SU-DHL-6 (cell line): Measurements from ENCODE around the gene DOCK1.

Experiments
- EZH2phosphoT487 ChIP-seq: fragments of 200-600 bp; sonication (generic), shearing (Covaris generic); conservative IDR thresholded peaks from 2 replicates; pipeline ENCODE4 v1.6.1; 2018; ENCODE audit warnings: mild to moderate bottlenecking, antibody characterized with exemption, low read length, moderate library complexity, mixed read lengths
- TF ChIP-seq, protein P1 (sequence below): fragments of 200-600 bp; sonication (generic); IDR thresholded peaks from one replicate; pipeline ENCODE4 v1.5.1; 2017; ENCODE audit warnings: antibody characterized with exemption, mild to moderate bottlenecking, low read length, moderate library complexity; ENCODE audit not compliant: insufficient read depth, poor library complexity, severe bottlenecking

DNA sequence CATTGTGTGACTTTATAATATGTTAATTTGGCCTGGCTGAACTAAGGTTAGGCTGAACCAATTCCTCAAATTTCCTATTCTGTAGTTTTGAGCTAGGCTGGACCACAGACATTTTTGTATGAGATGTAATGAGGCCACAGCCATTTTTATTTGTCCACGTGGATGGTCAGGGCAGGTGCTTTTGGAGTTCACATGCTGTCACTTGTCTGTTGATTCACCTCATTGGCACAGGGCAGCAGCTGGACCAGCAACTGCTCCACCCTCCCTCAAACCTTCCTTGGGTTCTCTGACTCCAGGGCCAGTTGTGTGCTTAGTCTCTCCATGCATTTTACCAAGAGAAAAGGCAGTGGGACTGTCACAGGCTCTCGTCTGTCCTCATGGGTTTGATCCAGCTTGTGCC lies 567.7 kb downstream of the DOCK1 start:
- TF ChIP-seq, protein P1, sequence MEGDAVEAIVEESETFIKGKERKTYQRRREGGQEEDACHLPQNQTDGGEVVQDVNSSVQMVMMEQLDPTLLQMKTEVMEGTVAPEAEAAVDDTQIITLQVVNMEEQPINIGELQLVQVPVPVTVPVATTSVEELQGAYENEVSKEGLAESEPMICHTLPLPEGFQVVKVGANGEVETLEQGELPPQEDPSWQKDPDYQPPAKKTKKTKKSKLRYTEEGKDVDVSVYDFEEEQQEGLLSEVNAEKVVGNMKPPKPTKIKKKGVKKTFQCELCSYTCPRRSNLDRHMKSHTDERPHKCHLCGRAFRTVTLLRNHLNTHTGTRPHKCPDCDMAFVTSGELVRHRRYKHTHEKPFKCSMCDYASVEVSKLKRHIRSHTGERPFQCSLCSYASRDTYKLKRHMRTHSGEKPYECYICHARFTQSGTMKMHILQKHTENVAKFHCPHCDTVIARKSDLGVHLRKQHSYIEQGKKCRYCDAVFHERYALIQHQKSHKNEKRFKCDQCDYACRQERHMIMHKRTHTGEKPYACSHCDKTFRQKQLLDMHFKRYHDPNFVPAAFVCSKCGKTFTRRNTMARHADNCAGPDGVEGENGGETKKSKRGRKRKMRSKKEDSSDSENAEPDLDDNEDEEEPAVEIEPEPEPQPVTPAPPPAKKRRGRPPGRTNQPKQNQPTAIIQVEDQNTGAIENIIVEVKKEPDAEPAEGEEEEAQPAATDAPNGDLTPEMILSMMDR: no peak
- TF ChIP-seq EZH2phosphoT487: no peak
